ENCODE results near the gene ADAMTSL3.

ADAMTSL3 gene

DNA sequence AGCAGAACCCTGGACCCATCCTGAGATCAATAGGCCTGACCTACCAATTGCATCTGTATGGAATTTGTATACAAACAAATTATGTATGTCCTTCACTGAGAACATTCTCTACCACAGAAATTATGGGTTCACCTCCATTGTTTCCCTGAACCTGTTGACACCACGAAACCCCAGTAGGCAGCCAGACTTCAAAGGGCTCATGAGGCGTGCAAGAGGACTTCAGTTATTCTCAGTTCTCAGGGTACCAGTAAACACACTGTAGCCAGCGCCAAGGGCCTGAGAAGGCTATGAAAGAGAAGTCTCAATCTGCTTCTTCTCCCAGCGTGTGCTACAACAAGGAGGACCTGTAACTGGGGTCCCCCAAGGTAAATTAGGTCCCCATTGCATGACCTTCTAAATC lies 326.7 kb downstream of the ADAMTSL3 start:
- no peak for DNase-seq (ENCODE audit: low read depth)

DNA sequence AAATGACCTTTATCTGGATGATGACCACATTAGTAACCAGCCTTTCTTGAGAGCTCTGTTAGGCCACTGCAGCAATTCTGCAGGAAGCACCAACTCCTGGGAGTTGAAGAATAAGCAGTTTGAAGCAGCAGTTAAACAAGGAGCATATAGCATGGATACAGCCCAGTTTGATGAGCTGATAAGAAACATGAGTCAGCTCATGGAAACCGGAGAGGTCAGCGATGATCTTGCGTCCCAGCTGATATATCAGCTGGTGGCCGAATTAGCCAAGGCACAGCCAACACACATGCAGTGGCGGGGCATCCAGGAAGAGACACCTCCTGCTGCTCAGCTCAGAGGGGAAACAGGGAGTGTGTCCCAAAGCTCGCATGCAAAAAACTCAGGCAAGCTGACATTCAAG lies 328.8 kb downstream of the ADAMTSL3 start:
- DNase-seq (ENCODE audit: low read depth): no peak

DNA sequence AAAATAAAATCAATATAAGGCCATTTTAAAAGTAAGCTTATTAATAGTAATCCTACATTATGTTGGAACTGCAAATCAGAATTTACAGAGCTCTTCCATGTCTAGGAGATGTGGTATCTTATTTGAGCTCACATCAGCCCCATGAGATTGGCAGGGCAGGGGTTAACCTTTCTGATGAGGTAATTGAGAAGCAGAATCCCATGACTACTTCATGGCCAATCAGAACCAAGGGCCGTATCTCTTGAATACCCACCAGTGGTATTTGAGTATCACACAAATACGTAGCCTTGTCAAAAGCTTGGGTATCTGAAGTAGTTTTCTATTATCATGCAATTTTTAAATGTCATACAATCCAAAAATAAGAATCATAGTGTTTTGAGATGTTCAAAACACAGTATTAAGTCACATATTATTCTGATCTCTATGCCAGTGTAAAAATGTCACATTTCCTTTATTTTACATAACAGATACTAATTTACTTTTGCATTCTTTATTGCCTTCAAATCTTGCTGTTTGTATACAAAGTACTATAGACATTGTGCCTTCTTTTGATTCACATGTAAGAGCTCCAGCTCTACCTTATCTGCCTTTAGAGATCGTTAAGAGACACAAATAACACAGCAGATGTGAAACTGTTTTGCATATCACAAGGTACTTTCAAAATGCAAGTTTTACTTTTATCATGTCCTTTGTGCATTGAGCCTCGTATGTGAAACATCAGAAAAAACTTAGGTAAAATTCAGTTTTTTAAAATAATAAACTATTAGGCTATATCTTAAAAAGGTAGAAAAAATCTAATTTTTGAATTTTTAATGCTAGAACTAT lies 329.9 kb downstream of the ADAMTSL3 start:
- no peak for DNase-seq (ENCODE audit: low read depth)

DNA sequence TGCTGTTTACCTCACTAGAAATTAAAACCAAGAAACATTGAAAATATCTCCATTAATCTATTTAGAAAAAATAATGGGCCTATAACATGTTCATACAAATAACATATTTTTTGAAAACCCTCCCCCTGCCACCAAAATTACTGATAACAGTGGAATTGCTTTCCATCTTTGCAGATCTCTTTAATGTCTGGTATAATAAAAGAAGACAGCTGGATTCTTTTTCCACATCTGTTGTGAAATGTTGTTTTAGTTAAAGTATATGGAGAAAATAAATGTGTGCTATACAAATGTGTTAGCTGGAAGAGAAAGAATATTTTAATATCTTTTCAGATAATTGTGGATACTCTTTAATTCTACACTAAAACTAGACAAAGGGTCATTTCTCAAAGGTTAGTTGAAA lies 330.7 kb downstream of the ADAMTSL3 start:
- DNase-seq (ENCODE audit: low read depth): no peak

DNA sequence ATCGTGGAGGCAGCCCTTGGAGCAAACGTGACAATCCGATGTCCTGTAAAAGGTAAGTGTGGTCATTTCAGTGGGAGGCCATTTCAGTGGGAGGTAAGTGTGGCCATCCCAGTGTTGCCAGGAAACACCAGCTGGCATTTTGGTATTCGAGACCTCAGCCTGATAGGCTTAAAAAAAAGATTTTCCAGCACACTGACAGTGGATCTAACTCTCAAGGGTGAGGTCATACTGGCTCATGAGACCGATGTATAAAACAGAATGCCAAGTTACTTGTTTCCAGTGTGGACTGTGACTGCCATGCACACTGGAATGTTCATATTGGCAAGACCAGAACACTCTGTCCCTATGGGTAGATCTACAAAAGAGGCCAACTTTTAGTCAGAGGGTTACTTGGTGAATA lies 337.2 kb downstream of the ADAMTSL3 start:
- no peak for DNase-seq (ENCODE audit: low read depth)

DNA sequence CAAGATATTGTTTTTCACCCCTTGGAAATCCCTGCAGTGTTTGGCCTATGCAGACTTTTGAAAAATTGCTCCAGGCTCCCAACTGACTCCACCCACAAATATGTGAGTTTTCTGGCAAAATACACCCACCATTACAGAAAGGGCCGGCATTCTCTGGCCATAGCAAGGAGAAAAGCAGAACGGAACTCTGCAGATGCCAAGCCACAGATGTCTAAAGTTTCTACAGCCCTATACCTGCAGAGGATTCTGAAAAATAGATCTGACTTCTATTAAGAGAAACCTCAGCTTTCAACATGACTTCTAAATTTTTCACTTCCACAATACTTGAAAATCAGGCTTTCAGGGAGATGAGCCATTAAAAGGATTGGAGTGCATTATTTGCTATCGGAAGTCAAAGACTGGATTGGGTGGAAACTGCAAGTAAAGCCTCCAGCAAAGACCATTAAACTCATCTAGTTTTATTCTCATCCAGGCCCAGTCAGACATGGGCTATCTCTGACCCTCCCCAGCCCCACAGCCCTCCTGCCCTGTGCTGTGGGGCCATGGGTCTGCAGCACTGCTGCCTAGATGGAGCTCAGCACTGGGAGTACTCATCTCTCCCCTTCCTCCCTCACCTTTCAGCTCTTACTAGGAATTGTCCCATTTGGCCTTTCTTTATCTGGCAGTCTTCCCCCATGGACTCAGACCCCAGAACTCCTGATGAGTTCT lies 338.6 kb downstream of the ADAMTSL3 start:
- DNase-seq (ENCODE audit: low read depth): no peak

DNA sequence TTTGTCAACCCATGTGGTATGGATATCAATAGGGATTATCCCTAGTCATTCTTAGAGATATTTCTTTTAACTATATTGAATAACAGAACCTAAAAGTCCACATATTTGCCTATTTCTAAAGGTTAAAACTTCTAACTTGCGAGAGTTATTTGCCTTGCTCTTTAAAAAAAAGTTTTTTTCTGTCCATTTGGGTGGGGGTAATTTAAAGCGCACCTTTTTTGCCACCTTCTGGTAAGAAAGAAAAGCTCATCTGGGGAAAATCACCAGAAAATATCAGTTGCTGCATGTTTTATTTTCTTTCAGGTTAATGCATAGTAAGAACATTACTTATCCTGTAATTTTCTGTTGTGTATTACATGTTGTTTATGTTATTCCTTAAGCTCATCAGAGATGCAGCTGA lies 339.7 kb downstream of the ADAMTSL3 start:
- no peak for DNase-seq (ENCODE audit: low read depth)

DNA sequence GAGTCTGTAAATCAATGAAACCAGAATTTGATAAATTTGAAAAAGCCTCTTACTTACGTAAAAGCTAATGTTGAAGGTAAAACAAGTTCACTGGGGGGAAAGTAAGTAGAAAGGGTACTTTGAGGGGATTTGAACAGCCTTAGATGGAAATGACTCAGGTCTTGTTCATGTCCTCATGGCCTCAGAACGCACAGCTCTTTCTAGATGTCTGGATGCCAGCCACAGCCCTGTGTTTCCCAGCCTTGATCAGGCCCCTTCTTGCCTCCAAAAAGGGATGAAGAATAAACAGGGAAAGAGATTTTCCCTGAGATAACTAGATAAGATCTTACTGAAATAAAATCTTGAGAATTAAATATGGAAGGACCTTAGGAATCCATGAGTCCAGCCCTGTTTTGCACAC lies 344.6 kb downstream of the ADAMTSL3 start:
- no peak for DNase-seq (ENCODE audit: low read depth)

DNA sequence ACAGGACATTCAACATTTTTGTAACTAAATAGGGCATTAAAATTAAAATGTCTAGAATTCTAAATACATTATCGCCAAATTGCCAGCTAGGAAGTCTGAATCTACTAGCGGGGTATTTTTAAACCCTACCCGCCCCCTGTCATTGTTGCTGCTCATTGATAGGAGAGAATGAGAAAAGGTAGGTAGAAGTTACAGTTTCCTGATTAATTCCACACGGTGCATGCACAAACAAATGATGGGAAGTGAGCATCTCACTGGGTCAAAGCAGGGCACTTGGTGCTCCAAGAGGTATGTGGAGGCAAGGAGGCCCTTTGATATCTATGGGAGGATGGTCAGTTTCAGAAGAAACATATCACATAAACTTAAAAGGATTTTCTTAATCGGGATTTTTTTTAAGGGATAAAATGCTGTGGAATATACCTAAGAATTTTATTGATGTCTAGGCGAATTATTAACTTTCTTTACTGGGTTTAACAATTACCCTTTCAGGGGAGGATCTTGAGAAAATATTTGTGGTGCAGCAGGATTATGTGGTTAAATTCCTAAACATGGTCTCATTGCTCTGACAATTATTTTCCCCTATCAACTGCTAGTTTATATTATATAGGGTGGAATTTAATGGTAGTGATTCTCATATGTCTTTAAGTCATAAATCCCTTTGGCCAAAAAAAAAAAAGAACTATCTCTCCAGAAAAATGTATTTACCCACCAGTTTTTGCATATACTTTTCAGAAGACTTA lies 345.6 kb downstream of the ADAMTSL3 start:
- DNase-seq (ENCODE audit: low read depth): no peak

DNA sequence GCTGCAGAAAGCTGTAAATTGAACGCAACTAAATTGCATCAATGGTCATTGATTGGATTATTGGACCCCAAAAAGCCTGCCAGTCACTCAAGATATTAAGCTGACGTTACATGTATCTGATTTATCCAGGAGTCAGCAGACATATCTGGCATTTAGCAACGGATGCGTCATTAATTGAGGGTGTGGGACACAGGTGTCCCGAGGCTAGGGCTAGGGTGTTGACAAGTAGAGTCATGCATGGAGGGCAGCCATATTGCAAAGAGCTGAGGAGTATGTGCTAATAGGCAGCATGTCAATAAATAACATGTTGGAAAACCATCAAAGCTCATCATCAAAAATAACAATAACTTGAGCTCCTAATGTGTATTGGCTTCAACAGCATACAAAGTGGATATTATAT lies 347.1 kb downstream of the ADAMTSL3 start:
- no peak for DNase-seq (ENCODE audit: low read depth)

DNA sequence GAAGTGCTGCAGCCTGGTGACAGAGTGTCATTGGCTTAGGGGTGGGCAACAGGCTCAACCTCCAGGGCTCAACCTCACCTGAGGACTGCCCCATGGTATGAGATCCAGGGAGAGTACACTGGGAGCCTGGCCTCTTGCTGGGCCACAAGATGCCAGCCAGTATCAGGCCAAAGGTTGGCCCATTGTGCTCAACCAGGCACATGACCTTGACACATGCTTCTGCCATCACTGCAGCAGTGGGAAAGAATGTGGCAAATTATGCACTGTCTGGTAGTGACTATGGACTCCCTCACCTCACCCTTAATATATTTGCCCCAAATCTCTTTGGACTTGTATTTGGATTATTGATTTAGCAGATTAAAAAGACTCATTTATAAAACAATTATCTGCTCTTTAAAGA lies 347.7 kb downstream of the ADAMTSL3 start:
- DNase-seq (ENCODE audit: low read depth): no peak

DNA sequence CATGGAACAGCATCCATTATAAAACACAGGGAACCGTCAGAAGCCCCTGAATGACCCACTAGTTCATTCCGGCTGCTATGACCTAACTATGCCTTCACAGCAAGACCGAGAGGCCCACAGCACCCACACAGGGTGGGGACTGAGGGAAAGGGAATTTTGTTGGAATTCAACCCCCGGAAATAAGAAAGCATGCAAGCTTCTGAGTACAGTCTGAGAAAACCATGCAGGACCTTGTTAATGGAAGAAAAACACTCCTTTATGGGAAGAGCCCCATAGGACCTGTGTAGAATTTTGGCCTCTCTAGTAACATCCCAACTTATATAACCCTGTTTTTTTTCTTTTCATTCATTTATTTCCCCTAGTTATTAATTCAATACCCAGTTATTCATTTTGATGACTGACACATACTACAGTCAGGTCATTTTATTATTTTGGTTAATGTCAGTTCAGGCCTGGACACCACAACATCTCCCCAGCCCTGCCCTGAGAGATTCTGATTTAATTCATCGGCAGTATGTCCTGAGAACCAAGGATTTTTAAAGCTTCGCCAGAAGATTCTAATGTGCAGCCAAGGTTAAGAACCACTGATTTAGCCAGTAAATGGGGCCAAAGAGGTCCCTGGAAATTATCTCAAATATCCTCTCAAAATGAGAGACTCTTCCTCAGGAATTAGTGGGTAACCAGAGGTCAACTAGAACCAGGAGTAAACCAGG lies 350.0 kb downstream of the ADAMTSL3 start:
- no peak for DNase-seq (ENCODE audit: low read depth)

DNA sequence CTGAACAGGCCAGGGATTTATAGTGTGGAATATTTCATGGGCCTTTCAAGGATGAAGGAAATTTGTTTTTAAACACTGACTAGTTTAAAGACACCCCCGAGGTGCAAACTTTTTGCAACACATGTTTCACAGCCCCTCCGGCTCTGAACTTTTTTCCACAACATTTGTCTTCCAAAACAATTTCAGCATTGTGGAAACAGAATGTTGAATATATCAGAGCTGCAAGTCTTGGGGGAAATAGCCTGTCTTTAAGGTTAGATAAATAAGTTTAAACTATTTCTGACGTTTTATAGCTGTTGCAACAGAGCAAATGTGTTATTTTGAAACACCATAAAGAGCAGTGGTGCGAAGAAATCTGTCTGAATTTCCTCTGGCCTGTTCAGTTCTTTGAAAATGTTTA lies 352.5 kb downstream of the ADAMTSL3 start:
- no peak for DNase-seq (ENCODE audit: low read depth)

DNA sequence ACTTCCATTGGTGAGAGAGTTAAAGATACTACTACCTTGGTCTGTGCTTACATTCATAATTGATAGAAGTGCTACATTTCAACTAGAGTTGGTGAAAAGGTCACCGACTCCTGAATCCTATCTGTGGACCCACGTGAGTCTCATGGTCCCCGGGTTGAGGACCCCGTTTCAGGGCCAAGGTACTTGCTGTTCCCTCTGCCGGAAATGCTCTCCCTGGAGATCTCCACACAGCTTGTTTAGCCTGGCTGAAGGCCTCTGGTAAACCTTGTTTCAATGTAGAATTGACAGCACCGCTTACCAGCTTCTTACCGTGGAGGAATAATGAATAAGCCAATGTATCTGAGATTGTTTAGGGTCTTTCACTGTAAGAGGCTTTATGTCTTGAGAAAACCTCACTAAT lies 355.7 kb downstream of the ADAMTSL3 start:
- DNase-seq (ENCODE audit: low read depth): no peak

DNA sequence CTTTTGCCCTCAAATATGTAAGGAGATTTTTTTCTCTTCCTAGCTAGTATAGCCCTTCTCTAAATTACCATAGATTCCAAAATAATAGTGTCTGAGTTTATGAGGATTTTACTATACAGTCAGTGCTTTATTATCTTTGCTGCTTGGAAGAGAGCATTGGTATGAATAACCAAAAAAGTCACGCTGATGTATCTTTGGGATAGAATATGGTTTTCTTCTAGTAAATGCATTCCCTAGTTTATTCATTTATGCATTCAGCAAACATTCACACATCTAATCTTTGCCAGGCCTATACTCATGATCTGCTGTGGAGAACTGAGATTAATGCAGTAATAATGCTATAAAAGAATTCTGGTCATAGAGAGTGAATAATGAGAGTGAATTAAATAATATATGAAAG lies 356.3 kb downstream of the ADAMTSL3 start:
- no peak for DNase-seq (ENCODE audit: low read depth)

DNA sequence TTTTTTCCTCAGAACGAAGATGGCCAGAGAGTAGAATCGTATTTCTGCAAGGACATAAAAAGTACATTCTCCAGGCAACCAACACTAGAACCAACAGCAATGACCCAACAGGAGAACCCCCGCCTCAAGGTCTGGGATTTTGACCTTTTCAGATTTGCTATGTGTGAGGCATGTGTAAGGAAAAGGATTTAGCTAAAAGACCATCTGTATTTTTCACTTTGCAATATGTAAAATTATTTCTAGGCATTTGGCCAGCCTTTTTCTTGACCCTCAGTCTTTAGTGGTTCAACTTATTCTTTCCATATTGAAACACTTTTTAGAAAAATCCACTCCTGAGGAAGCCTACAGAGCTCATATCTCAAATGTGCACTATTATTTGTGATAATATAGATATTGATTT lies 362.4 kb downstream of the ADAMTSL3 start:
- no peak for DNase-seq (ENCODE audit: low read depth)

DNA sequence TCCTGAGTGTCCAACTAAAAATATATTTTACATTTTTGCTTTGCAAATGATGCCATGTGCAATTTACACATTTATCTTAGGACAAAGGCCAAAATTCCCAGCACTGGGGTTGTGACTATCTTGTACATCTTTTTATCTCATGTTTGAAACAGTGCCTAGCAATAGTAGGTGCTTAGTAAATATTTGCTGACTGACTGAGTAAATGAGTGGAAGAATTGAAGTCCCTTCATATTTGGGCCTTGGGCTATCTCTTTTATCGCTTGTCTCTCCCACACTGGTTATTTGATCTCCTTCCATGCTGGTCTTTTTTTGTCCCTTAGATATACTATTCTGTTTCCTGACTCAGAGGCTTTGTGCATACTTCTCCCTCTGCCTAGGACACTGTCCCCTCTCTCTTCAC lies 368.6 kb downstream of the ADAMTSL3 start:
- DNase-seq (ENCODE audit: low read depth): no peak

DNA sequence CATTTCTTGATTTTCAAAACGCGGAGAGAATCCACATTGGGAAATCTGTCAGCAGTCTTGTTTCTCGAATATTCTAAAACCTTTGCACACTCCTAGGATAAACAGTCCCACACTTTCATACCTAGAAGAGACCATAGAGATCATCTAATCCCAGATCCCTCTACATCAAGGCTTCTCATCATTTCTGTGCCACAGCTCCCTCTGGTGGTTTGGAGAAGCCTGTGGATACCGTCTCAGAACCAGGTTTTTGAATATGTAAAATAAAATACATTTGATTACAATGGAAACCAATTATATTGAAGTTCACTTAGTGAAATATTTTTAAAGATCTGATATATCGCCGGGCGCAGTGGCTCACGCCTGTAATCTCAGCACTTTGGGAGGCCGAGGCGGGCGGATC lies 369.7 kb downstream of the ADAMTSL3 start:
- DNase-seq (ENCODE audit: low read depth): no peak

DNA sequence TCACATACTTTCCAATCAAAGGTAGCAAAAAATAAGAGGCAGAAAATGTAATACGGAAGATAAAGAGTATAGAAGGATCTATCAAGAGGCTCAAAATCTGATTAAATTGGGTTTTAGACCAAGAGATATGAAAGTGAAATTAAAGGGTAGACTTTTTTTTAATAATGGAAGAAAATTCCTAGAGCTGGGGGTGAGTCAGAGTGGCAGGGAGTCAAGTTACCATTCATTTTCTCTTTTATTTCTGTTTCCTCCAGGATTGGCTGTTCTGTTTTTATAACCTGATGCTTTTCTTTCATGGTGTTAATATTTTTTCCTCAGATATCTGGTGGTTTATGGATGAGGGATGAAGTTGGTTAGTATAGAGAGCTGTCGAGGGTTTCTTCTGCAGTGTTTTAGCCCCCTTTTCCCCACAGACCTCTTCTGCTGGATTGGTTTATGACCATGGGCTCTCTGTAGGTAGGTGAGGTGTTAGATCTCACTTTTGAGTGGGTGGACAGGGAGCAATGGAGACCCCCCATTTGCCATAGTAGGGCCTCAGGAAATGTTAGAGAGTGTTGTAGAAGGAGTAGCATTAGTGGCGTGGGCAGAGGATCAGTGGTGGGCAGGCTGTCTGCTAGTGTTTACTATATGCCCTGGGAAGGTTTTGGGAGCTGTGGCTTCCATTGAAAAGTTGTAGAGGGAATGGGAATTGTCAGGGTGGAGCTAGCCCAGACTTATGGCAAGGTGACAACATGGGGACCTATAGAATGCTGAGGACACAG lies 380.1 kb downstream of the ADAMTSL3 start:
- no peak for DNase-seq (ENCODE audit: low read depth)

DNA sequence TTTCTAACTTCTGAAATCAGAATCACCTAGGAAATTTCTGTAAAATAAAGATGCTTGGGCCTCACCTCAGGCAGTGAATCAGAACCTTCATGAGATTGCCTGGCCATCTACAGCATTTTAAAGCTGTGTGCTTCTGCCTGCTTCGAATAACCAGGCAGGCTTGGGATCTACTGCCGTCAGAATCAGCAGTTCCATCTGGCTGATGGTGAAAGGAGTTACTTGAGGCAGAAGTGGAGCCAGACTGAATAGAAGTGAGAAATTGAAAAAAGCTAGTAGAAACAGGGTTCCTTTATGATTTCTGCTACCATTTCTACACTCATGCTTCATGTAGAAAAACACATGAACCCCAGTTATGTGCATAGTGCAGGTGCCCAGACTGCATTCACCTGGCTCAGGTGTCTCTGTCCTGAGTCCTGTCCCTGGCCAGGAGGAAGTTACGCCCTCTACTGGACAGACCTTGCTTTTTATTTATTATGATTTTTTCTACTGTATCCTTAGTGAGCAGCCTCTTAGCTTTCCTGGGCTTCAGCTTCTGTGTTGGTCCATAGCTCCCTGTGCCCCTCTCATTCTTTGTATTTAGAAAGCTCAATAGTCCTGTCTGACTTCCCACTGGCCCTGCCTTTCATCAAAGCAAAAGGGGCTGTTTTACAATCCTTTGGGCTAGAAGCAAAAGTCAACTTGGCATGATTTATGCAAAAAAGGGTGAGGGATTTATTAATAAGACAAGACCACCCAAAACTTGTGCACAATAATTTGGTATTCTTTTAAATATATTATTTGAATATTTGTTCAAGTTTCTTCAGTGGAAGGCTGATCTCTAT lies 380.9 kb downstream of the ADAMTSL3 start:
- DNase-seq (ENCODE audit: low read depth): no peak

DNA sequence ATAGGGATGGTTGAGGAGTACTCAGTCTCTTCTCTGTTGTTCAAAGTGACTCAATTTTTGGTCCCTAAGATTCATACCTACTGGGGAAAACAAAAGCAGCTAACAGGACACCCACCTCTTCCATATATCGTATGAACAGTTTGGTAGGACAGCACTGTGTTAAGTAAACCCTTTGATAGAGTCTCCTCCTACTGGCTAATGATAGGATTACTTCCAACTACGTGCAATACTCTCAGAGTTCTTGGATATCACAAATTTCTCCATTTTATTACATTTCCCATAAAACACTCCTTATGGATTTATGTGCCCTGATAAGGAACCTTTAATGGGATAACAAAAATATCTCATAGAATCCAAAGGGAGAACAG lies 381.5 kb downstream of the ADAMTSL3 start:
- DNase-seq (ENCODE audit: low read depth): no peak

Data from HS-27A (cell line).